Sigmoid colon (tissue), 7 donors: ENCODE results near the gene NTRK3. TPM values are rescaled to one million over a fixed set of nuclear protein-coding genes. Genes with fewer than 3 reads are reported as not detected.

ENCODE experiments used
- DNase-seq: peaks from one replicate; pipeline ENCODE4 v3.0.0-alpha.2; 2019
- H3K27ac ChIP-seq, 4 donors: fragments of 200-600 bp; sonication (generic); one replicate each; pipeline ENCODE4 v1.5.1; 2016 to 2019; ENCODE audit warnings: mild to moderate bottlenecking in 1 of 4
- H3K27me3 ChIP-seq, 3 donors: fragments of 200-600 bp; sonication (generic); one replicate each; pipeline ENCODE4 v1.5.1; 2019; ENCODE audit warnings: mild to moderate bottlenecking in 1 of 3
- H3K36me3 ChIP-seq, 4 donors: fragments of 200-600 bp; sonication (generic); one replicate each; pipeline ENCODE4 v1.5.1; 2016 to 2019
- H3K4me1 ChIP-seq, 4 donors: fragments of 200-600 bp; sonication (generic); one replicate each; pipeline ENCODE4 v1.5.1; 2017 to 2019
- H3K4me3 ChIP-seq, 4 donors: fragments of 200-600 bp; sonication (generic); one replicate each; pipeline ENCODE4 v1.5.1; 2017 to 2019; ENCODE audit warnings: mild to moderate bottlenecking in 2 of 4, moderate library complexity in 1 of 4
- H3K9me3 ChIP-seq, 4 donors: fragments of 200-600 bp in 3 of 4; sonication (generic) in 3 of 4; one replicate each; pipeline versions ENCODE4 v1.5.1 to v1.6.1; 2013 to 2019
- CTCF ChIP-seq, 4 experiments: fragments of 450-650 bp in 3 of 4; fragments of 200-600 bp in 1 of 4; IDR thresholded peaks; one replicate each; pipeline ENCODE4 v1.5.1; 2016 to 2019; ENCODE audit warnings: antibody characterized with exemption in 4 of 4, mild to moderate bottlenecking in 3 of 4, moderate library complexity in 2 of 4
- EP300 ChIP-seq, 4 donors: sonication (generic); formaldehyde crosslinking; IDR thresholded peaks; one replicate each; pipeline ENCODE4 v1.6.1; 2017; ENCODE audit warnings: antibody characterized with exemption in 4 of 4
- POLR2A ChIP-seq, 2 donors: fragments of 450-650 bp; IDR thresholded peaks; one replicate each; pipeline ENCODE4 v1.6.1; 2016; ENCODE audit warnings: antibody characterized with exemption in 2 of 2, mild to moderate bottlenecking in 2 of 2, moderate library complexity in 2 of 2
- POLR2AphosphoS5 ChIP-seq, 4 donors: sonication (generic); formaldehyde crosslinking; IDR thresholded peaks; one replicate each; pipeline ENCODE4 v1.6.1; 2017; ENCODE audit warnings: antibody characterized with exemption in 4 of 4
- WGBS, 2 donors: extraction: QIAGEN DNeasy Blood & Tissue Kit; methylation state at CpG; one replicate each; pipeline ENCODE4 v1.1.7; 2013; 5-methylcytosine and 5-hydroxymethylcytosine counted together
- intact Hi-C: fragments of 100-400 bp; cut with DNase I; formaldehyde crosslinking; loops from one replicate; pipeline ENCODE4 v1.15.1; 2023
- polyA plus RNA-seq, 3 donors: library from polyadenylated mRNA; stranded (reverse); fragments of 200-250 nt; gene quantifications; one replicate each; pipeline ENCODE4 v1.2.3, GENCODE V29; 2013
- total RNA-seq, 4 donors: library from RNA; depleted of rRNA; stranded (reverse); fragments of >200 nt; gene quantifications; one replicate each; pipeline ENCODE4 v1.1.0, GENCODE V29; 2016
- donor health status: healthy with polysubstance abuse.
- donor health status: Bipolar disorder and iron deficiency.
- donor health status: healthy.

The NTRK3 gene
- total and polyA plus RNA-seq, 7 donors, result 1.1 to 13.0 (median 3.6) TPM; not detected in 2

- no peak for DNase-seq
- Histone ChIP-seq H3K27me3 (no peaks in the 10 kb centered on the region), H3K9me3 (no peaks in the 10 kb centered on the region), H3K4me1 (no peaks in the 10 kb centered on the region), H3K4me3 (no peak overlapping the region), H3K27ac (no peak overlapping the region), H3K36me3 (no peaks in the 10 kb centered on the region)
- WGBS, 2 donors, result 56 to 76% methylated on average over 1 of the region's 1 CpG
- intact Hi-C loops, result loop anchor here (10.0 kb wide), 1 partner anchor 58 kb away; no protein-coding TSS in a partner anchor
- TF ChIP-seq EP300 (IDR thresholded peaks at IDR 0.05) (no peak), CTCF (IDR thresholded peaks at IDR 0.05) (no peak), POLR2AphosphoS5 (IDR thresholded peaks at IDR 0.05) (no peak), POLR2A (IDR thresholded peaks at IDR 0.05) (no peak)
These were observed 369.4 kb downstream of the NTRK3 start for GRCh38 chr15:87887177-87887576.

- Histone ChIP-seq H3K36me3 (no peaks in the 10 kb centered on the region), H3K9me3 (no peaks in the 10 kb centered on the region), H3K4me1 (no peaks in the 10 kb centered on the region), H3K27ac (no peak overlapping the region), H3K4me3 (no peak overlapping the region), H3K27me3 (no peaks in the 10 kb centered on the region)
- intact Hi-C loops, result loop anchor here (10.0 kb wide), 1 partner anchor 64 kb away; no protein-coding TSS in a partner anchor
- 77 to 86% methylated on average over 1 of the region's 1 CpG for WGBS, 2 donors
- no peak for DNase-seq
- TF ChIP-seq EP300 (IDR thresholded peaks at IDR 0.05) (no peak), POLR2AphosphoS5 (IDR thresholded peaks at IDR 0.05) (no peak), POLR2A (IDR thresholded peaks at IDR 0.05) (no peak), CTCF (IDR thresholded peaks at IDR 0.05) (no peak)
These were observed 375.5 kb downstream of the NTRK3 start for GRCh38 chr15:87881026-87881425.

- intact Hi-C loops, result no loop called here
- Histone ChIP-seq H3K4me1 (no peaks in the 10 kb centered on the region), H3K36me3 (no peaks in the 10 kb centered on the region), H3K27ac (no peak overlapping the region), H3K27me3 (no peaks in the 10 kb centered on the region), H3K9me3 (no peaks in the 10 kb centered on the region), H3K4me3 (no peak overlapping the region)
- no peak for DNase-seq
- 71 to 84% methylated on average over 5 of the region's 5 CpGs for WGBS, 2 donors
- TF ChIP-seq CTCF (IDR thresholded peaks at IDR 0.05) (no peak), POLR2A (IDR thresholded peaks at IDR 0.05) (no peak), POLR2AphosphoS5 (IDR thresholded peaks at IDR 0.05) (no peak), EP300 (IDR thresholded peaks at IDR 0.05) (no peak)
These were observed 378.6 kb downstream of the NTRK3 start for GRCh38 chr15:87877822-87878542.

- no peak for DNase-seq
- intact Hi-C loops, result no loop called here
- no peaks in the 10 kb centered on the region for H3K36me3 ChIP-seq
- H3K27me3 ChIP-seq, result no peaks in the 10 kb centered on the region
- H3K27ac ChIP-seq, result no peak overlapping the region
- 79 to 82% methylated on average over 4 of the region's 4 CpGs for WGBS, 2 donors
- TF ChIP-seq POLR2A (IDR thresholded peaks at IDR 0.05), result no peak
- no peak for TF ChIP-seq POLR2AphosphoS5 (IDR thresholded peaks at IDR 0.05)
- TF ChIP-seq CTCF (IDR thresholded peaks at IDR 0.05), result no peak
- TF ChIP-seq EP300 (IDR thresholded peaks at IDR 0.05), result no peak
- H3K9me3 ChIP-seq, result no peaks in the 10 kb centered on the region
- H3K4me3 ChIP-seq, result no peak overlapping the region
- H3K4me1 ChIP-seq, result no peaks in the 10 kb centered on the region
These were observed 379.3 kb downstream of the NTRK3 start for GRCh38 chr15:87877114-87877810.
